GM23248 (cell line): Measurements from ENCODE around the gene RANBP3L.
"Not testable (repeated sequence)": the region's sequence is repeated elsewhere in the genome, so short reads cannot be mapped to it uniquely, and the experiment has no call there.

Experiments used
- EZH2 ChIP-seq: fragments of 200-600 bp; sonication (generic); IDR thresholded peaks from 2 replicates; pipeline ENCODE4 v1.6.1; 2018; ENCODE audit warnings: antibody characterized with exemption, mild to moderate bottlenecking; ENCODE audit not compliant: insufficient read depth, poor library complexity, severe bottlenecking
- EZH2phosphoT487 ChIP-seq: fragments of 200-600 bp; sonication (generic); IDR thresholded peaks from 2 replicates; pipeline ENCODE4 v1.6.1; 2018; ENCODE audit warnings: antibody characterized with exemption, moderate library complexity, mild to moderate bottlenecking, low read depth; ENCODE audit not compliant: insufficient read depth

- TF ChIP-seq EZH2, EZH2phosphoT487: not testable (repeated sequence)
Measured at GRCh38 chr5:36341720-36342119, 40.0 kb upstream of the RANBP3L start.
